Right hindlimb (tissue), 1 donor: ENCODE data around the gene HOXB4.

Experiments used
- DNase-seq: peaks from one replicate; pipeline ENCODE4 v3.0.0-alpha.2; 2018

The HOXB4 gene

DNA sequence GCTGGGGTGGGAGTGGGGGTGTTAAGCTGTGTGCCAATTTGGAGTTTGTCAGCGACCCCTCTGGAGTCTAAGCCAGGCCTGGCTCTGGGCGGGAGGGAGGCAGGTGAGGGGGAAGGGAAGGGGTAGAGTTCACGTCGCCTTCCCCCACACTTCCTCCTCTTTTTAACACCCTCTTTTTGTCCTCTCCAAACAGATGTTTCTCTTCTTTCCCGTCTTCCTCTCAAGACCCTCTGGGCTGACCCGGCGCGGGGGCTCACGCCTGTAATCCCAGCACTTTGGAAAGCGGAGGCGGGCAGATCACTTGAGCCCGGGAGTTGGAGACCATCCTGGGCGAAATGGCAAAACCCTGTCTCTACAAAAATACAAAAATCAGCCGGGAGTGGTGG is 50.6 kb downstream of the HOXB4 start:
- no peak for DNase-seq

DNA sequence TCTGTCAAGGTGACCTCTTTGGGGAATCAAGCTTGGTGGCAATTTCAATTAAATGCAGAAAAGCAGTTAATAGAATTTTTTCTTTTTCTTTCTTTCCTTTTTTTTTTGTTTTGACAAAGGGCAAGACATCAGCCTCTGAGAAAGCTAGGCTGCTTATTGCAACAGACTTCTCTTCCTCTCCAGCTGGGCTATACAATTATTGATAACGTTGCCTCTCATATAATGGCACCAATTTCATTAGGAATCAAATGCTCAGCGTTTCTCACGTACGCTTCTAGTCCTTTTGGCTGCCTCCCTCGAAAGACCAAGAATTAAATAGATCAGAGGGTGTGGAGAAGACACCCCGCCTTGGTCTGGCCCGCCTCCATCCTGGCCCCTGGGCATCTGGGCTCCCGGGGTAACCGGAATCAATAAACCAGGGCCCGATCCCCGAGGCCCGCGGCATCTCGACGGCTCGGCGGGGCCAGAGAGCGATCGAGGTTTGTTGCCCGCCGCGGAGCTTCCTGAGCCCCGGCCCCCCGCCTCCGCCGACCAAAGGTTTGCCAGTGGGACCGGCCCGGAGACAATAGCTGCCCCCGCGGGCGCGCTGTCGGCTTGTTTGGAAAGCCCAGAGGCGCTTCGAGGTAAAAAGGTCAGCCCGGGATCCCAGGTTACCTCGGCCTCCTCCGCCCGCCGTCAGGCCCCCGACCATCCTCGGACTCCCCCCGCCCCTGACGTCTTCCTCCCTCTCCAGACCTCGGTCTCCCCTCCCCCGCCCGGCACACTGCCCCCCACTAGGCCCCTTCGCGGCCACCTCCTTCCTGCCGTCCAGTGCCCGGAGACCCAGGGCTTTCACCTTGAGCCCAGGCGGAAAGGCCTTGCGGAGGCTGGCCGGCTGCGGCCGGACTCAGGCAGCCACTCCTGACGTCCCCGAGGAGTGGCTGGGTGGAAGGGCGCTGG is 51.3 kb downstream of the HOXB4 start:
- DNase-seq: no peak
